Stimulated activated CD8-positive, alpha-beta memory T cell treated with anti-CD3 and anti-CD28 coated beads, Interleukin-12 subunit alpha, Interleukin-12 subunit beta, amount 100 ng/mL, for 24 hours (primary cell): ENCODE measurements around the gene SLC23A2.
"Not testable (repeated sequence)": the region's sequence is repeated elsewhere in the genome, so short reads cannot be mapped to it uniquely, and the experiment has no call there.

Experiments used
- DNase-seq: peaks from one replicate; pipeline ENCODE4 v3.0.0-alpha.2; 2020; ENCODE audit errors: extremely low read depth

SLC23A2 gene

DNA sequence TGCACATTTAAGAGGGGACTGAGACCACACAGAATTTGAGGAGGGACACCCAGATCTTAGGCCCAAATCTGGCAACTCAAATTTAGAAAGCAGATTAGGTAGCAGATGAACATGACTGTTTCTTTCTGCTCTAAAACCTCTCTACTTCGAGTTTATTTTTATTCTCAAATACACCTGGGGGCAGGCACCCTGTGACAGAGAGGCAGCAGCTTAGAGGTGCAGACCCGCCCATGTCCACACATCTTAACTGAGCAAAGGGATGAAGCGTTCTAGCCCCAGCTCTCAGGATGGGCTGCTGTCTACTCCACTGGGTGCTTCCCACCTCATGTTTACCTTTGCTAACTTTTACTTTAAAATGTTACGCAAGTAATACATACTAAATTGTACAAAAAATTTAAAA lies 125.0 kb downstream of the SLC23A2 start:
- DNase-seq: no peak

DNA sequence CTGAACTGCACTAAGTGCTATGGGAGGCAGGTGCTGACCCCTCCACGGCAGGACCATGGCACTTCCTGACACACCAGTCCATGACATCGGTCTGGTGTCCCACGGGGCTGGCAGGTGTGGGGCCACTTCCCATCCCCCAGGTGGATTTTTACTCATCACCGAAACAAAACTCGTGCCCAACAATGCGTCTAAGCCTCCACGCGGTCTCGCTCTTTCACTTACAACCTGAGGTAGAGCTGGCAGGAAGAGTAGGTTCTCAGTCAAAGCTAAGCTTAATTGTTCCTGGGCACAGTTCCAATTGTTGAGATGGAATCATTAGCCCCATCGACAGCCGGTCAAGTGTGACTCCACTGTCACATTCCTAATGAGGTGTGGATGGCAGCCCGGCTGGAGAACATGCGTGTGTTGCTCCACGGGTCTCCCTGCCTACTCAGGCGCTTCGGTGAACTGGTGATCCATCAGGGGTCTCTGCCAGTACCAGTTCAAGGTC lies 125.7 kb downstream of the SLC23A2 start:
- no peak for DNase-seq

DNA sequence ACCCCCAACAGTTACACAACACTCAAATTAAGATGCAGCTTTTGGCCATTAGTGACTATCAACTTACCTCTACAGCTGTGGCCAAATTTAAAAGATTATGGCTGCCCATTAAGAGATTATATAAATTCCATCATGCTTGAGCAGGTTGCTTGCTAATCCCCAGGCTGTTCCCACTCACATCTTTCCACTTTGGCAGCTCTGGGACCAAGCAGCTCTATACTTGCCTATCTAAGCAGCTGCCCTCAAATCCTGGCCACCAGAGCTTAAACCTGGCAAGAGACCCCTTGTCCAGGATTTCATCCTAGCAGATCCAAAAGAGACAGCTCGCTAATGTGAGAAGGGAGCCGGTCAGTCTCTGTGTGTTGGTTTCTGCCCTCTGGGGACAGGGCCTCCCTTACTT lies 127.9 kb downstream of the SLC23A2 start:
- no peak for DNase-seq

DNA sequence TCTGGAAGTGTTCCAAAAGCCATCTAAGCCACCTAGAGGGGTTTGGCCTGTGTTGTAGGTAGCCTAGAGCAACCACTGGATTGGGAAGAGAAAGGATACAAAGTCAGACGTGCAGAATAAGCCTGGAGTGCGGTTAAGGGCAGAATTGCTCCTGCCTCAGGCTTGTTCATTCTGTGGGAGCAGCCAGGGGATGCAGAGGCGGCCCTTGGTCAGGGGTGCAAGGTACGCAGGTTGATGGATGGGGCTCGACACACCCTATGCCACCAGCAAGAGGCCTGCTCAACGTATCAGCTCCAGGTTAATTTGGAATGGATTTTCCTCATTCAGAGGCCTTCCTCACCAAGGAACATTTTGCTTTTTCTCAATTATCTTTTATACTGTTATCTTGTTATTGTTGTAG lies 129.8 kb downstream of the SLC23A2 start:
- DNase-seq: no peak

GRCh38 chr20:4870906-4871305 lies 130.4 kb downstream of the SLC23A2 start:
- DNase-seq: no peak

DNA sequence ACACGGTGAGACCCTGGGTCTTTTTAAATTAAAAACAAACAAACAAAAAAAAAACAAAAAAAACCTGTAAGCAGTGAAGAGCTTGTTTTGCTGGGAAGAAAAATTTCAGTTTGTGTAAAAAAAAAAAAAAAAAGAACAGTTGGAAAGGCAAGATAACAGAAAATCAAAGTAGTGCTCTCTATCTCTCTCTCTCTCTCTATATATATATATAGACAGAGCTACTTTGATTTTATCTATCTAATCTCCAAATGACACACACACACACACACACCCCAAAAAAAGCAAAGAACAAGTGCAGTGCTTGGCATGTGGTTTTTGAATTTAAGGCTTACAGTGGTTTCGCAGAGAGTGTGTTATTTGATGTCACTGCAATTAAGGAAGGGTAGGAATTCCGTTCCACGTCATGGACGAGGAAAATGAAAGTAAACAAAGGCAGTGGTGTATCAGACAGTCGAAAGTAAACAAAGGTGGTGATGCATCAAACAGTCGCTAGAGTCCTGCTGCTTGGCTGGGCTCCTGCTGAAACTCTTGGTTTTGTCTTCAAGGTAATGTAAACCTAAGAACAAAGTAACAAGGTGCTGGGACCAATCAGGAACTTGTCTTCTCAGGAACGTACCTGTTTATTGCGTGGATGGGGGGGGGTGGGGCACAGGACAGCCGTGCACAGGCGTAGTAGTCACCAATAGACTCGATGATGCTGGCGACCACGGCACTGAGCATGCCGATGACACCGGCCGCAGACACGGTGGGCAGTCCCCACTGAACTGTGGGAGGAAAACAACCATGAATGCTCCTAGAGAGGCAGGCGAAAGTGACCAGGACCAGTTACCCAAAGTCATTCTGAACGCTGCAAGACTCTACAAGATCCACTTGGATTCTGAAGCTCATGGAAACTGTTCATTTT lies 131.8 kb downstream of the SLC23A2 start:
- DNase-seq: no peak

DNA sequence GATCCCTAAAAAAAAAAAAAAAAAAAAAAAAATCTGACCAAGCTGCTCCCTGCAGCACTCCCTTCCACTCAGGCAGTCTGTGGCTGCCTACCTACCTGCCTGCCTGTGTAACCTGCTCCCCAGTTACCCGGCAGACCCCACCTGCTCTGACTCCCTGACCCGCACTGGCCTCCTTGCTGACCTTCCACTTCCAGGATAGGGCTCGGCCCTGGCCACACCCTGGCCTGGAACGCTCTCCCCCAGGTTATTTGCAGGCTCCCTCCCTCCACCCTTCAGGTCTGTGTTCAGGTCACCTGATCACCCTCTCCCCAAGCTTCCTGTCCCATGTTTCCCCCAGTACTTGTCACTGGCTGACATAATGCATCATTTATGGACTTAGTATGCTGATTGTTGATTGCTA lies 134.3 kb downstream of the SLC23A2 start:
- DNase-seq: no peak

GRCh38 chr20:4866429-4866828 lies 134.9 kb downstream of the SLC23A2 start:
- no peak for DNase-seq

DNA sequence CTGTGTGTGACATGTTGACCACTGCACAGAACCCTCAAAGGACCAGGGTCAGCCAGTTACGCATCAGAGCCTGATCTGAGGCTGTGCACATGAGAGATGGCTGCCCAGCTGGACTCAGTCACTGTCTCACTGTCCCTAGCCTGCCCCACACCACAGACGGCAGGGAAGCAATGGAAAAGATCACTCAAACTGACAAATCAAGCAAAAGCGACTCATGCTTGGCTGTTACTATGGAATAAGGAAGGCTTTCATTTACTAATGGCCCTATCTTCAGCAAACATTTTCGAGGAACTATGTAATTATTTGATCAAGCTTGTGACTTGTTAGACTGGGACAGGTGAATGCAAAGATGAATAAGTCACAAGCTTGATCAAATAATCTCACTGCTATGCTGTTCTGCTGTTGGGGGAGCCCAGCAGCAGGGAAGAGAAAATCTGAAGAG lies 137.0 kb downstream of the SLC23A2 start:
- DNase-seq: no peak

DNA sequence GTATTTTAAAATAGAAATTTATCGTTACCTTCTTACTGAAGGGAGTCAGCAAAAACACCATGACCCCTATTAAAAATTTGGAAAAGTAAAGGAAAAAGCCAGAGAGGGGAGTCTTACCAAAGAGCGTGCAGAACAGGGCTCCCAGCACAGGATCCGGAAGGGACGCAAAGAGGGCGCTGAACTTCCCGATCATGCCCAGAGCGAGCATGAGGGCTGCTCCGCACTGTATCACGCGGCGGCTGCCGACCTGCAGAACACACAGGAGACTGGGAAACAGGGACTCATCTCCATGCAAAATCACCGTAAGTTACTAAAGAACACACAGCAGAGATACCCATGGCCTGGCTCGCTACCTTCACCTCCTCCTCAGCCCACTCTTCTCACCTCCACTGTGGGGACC lies 138.6 kb downstream of the SLC23A2 start:
- DNase-seq: no peak

- DNase-seq: no peak
These were observed 139.3 kb downstream of the SLC23A2 start for GRCh38 chr20:4861961-4862360.

DNA sequence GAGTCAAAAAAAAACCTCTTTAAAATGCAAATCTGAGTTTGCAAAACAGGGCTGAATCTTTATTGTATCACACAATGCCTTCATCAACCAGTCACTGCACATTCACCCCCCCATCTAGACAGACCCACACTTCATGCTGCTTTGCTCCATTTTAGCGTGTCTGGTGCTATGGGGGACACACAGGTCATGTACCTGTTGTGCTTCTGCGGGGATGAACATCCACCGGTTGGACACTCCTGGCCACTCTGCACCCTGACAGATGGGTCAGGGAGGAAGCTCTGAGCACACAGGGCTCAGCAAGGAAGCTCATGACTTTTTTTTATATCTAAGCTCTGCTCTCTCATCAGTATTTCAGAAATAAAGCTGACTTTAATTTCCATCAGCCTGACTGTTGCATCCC lies 143.3 kb downstream of the SLC23A2 start:
- no peak for DNase-seq

DNA sequence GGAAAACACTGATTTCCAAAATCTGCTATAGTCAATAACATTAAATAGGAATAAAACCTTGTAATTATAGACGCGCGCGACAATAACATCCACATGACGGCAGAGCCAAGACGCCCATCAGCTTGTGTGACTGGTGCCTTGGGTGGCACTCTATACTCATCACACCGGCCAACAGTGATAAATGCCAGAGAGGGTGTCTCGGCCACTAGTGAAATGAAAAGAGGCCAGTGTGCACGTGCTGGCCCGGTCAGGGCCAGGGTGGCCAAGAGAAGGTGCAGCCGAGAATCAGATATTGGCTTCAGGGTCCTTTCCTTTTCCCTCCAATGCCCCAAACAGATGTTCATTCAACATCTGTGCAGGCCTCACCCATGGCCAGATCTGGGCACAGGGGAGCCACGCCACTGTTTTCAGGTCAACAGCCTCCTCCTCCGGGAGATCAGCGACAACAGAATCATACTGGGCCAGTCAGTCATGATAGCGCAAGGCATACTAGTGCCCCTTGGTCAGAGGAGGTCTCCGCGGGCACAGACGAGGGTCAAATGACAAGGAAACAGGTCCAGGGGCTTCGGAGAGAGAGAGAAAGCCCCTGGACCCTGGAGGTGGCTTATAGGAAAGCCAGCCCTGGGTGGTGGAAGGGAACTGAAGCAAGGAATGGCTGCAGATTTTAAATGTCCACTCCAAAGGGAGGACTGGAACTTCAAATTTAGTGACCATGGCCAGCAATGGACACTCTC lies 145.1 kb downstream of the SLC23A2 start:
- no peak for DNase-seq

- no peak for DNase-seq
These were observed 145.8 kb downstream of the SLC23A2 start for GRCh38 chr20:4855555-4855954.

- no peak for DNase-seq
These were observed 146.2 kb downstream of the SLC23A2 start for GRCh38 chr20:4855097-4855496.

DNA sequence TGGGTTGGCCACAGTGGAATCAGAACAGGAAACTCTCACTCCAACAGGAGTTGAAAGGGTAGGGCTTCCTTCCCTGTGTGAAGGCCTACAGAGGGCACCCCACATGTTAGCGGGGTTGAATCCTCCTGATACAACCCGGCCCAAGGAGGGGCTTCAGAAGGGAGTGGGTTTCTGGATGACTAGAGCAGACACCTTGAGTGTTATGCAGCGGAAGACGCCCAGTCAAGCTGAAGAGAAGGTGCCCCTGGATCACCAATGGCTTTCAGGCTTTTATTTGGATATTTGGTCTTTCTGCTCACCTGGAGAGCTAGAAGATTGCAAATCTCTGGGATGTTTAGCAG lies 146.8 kb downstream of the SLC23A2 start:
- DNase-seq: no peak

- no peak for DNase-seq
These were observed 147.4 kb downstream of the SLC23A2 start for GRCh38 chr20:4853757-4854560.

GRCh38 chr20:4853004-4853403 lies 148.3 kb downstream of the SLC23A2 start:
- no peak for DNase-seq

DNA sequence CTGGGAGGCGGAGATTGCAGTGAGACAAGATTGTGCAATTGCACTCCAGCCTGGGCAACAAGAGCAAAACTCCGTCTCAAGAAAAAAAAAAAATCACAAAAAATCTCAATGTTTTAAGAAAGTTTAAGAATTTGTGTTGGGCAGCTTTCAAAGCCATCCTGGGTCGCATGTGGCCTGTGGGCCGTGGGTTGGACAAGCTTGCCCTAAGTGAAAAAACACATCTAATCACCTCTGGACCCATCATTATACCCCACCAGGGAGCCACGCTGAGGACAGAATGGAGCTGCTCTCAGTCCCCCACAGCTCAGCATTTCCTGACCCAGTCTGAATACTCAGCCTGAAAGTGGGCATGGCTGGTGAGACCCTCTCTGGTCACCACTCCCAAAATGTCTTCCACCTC lies 150.3 kb downstream of the SLC23A2 start:
- no peak for DNase-seq

- not testable (repeated sequence) for DNase-seq
These were observed 152.5 kb downstream of the SLC23A2 start for GRCh38 chr20:4848829-4849228.

GRCh38 chr20:4848041-4848440 lies 153.3 kb downstream of the SLC23A2 start:
- DNase-seq: no peak

GRCh38 chr20:4846821-4847220 lies 154.5 kb downstream of the SLC23A2 start:
- DNase-seq: no peak
